Lung (tissue), 12 donors: ENCODE measurements around the gene BEAN1. TPM values are rescaled to one million over a fixed set of nuclear protein-coding genes. Genes with fewer than 3 reads are reported as not detected.

Source experiments
- ATAC-seq: fragments of 200-7000 bp; cut with Tn5 transposase; one replicate; pipeline ENCODE4 v1.9.1; 2020; ENCODE audit warnings: moderate number of reproducible peaks; ENCODE audit not compliant: insufficient read depth, low FRiP score
- DNase-seq, 3 donors: peaks; one replicate each; pipeline ENCODE4 v3.0.0-alpha.2; 2013 to 2017
- H3K27ac ChIP-seq, 2 donors: one replicate each; pipeline ENCODE4 v1.5.1; 2013; ENCODE audit warnings: mild to moderate bottlenecking in 2 of 2, moderate library complexity in 2 of 2, control low read depth in 1 of 2, inconsistent platforms in 1 of 2, low read depth in 1 of 2, low read length in 1 of 2
- H3K27me3 ChIP-seq, 3 donors: one replicate each; pipeline ENCODE4 v1.5.1; 2013; ENCODE audit warnings: low read length in 2 of 3; ENCODE audit not compliant: control insufficient read depth in 3 of 3, insufficient read depth in 3 of 3
- H3K36me3 ChIP-seq, 4 donors: one replicate each; pipeline ENCODE4 v1.5.1; 2013; ENCODE audit warnings: low read length in 4 of 4, mild to moderate bottlenecking in 1 of 4, moderate library complexity in 1 of 4; ENCODE audit not compliant: control insufficient read depth in 4 of 4, insufficient read depth in 4 of 4
- H3K4me1 ChIP-seq, 5 donors: one replicate each; pipeline ENCODE4 v1.5.1; 2013; ENCODE audit warnings: low read length in 5 of 5, mild to moderate bottlenecking in 2 of 5, moderate library complexity in 1 of 5; ENCODE audit not compliant: control insufficient read depth in 5 of 5, insufficient read depth in 5 of 5
- H3K4me3 ChIP-seq: one replicate; pipeline ENCODE4 v1.5.1; 2013; ENCODE audit warnings: mild to moderate bottlenecking, control low read depth, moderate library complexity
- H3K9ac ChIP-seq, 2 donors: one replicate each; pipeline ENCODE4 v1.5.1; 2013; ENCODE audit warnings: low read length in 2 of 2, control low read depth in 1 of 2; ENCODE audit not compliant: insufficient read depth in 1 of 2
- H3K9me3 ChIP-seq, 4 donors: one replicate each; pipeline ENCODE4 v1.5.1; 2013; ENCODE audit warnings: low read length in 3 of 4, mild to moderate bottlenecking in 1 of 4, moderate library complexity in 1 of 4; ENCODE audit not compliant: control insufficient read depth in 4 of 4, insufficient read depth in 3 of 4
- WGBS, 2 donors: extraction: QIAGEN DNeasy Blood & Tissue Kit; methylation state at CpG; one replicate each; pipeline ENCODE4 v1.1.7; 2013; 5-methylcytosine and 5-hydroxymethylcytosine counted together
- polyA plus RNA-seq, 2 donors: library from polyadenylated mRNA; stranded (reverse); fragments of 200-250 nt; gene quantifications; one replicate each; pipeline ENCODE4 v1.2.1, GENCODE V29; 2013
- total RNA-seq, 2 donors: library from RNA; depleted of rRNA in 1 of 2; stranded (reverse); fragments of >200 nt in 1 of 2; gene quantifications; one replicate each; pipeline ENCODE4 v1.2.1, GENCODE V29; 2014 to 2021
- TF ChIP-seq, protein P1 (sequence below): IDR thresholded peaks from 2 replicates; pipeline ENCODE4 v1.5.1; 2012; ENCODE audit warnings: mild to moderate bottlenecking; ENCODE audit errors: control extremely low read depth, extremely low read depth
- donor health status: control.
- donor health status: control.
- donor health status: Bipolar disorder and iron deficiency.
- donor health status: healthy.
- donor health status: DM: yes; HTN: yes; CAD: no.

Gene BEAN1
- total and polyA plus RNA-seq, 4 donors = 0.16 to 3.2 (median 0.25) TPM

DNA sequence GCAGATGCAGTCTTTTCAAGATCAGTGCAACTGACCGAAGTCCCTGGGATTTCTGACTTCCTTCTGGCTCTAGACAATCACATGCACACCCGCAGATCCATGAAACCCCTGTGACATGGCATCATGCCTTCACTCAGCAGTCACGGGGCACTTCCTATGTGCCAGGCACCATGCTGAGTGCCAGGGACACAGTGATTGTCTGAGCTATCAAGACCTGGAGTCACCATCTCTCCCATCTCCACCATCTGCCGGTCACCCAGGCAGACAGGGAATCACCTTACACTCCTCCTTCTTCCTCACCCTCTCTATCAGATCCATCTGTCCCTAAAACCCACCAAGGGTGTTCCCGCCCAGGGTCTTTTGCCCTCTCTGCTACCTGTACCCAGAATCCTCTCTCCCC lies 5.3 kb downstream of the BEAN1 start:
- H3K4me1 ChIP-seq = peaks cover 0 to 23% (median 2%) of the 10 kb centered on the region in 5 donors
- TF ChIP-seq, protein P1, sequence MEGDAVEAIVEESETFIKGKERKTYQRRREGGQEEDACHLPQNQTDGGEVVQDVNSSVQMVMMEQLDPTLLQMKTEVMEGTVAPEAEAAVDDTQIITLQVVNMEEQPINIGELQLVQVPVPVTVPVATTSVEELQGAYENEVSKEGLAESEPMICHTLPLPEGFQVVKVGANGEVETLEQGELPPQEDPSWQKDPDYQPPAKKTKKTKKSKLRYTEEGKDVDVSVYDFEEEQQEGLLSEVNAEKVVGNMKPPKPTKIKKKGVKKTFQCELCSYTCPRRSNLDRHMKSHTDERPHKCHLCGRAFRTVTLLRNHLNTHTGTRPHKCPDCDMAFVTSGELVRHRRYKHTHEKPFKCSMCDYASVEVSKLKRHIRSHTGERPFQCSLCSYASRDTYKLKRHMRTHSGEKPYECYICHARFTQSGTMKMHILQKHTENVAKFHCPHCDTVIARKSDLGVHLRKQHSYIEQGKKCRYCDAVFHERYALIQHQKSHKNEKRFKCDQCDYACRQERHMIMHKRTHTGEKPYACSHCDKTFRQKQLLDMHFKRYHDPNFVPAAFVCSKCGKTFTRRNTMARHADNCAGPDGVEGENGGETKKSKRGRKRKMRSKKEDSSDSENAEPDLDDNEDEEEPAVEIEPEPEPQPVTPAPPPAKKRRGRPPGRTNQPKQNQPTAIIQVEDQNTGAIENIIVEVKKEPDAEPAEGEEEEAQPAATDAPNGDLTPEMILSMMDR = no peak
- H3K36me3 ChIP-seq = no peaks in the 10 kb centered on the region
- H3K27ac ChIP-seq = no peak overlapping the region
- ATAC-seq (no peak), DNase-seq (no peak)
- H3K27me3 ChIP-seq = peaks cover 0 to 26% (median 3%) of the 10 kb centered on the region in 3 donors
- H3K4me3 ChIP-seq = no peak overlapping the region
- peaks cover 0 to 3% (median 0%) of the 10 kb centered on the region in 4 donors for H3K9me3 ChIP-seq
- no peak overlapping the region for H3K9ac ChIP-seq
- WGBS, 2 donors = 86 to 91% methylated on average over 5 of the region's 5 CpGs

DNA sequence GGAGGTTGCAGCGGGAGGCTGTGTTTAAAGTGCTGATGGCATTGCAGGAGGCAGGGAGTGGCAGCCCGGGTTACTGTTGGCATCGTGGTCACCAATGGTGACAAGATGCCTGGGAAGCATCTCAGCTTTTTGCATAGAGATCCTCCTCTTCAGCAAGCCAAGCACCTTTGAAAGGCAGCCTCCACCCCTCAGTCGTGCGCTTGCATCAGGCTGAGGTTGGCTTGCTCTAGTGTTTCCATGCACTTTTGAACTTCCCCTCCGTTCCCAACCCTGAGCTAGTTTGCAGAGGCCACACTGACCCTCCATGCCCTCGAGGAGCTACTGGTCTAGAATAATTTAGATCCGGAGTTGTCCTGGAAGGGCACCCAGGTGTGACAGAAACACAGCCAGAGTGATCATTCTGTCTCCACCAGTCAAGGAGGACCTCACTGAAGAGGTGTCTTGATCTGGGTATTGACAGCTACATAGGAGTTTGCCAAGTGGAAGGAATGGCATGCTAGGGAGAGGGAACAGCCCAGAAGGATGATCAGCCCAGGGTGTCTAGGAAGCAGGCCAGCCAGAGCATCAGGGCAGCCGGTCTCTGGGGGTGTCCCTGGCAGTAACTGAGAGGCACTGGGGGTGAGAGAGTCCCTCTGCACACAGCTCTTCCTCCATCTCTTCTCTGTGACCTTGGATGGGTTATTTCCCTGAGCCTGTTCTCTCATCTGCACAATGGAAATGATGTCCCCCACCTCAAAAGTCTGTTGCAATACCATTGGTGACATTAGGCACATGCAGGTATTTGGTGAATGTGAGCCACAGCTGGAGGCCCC lies 7.7 kb downstream of the BEAN1 start:
- 83% methylated on average over 9 of the region's 9 CpGs for WGBS, 2 donors
- no peaks in the 10 kb centered on the region for H3K9me3 ChIP-seq
- H3K4me1 ChIP-seq = peaks cover 0 to under 1% (median 0%) of the 10 kb centered on the region in 5 donors
- DNase-seq (no peak), ATAC-seq (no peak)
- no peak overlapping the region for H3K4me3 ChIP-seq
- peaks cover 0 to 5% (median 0%) of the 10 kb centered on the region in 3 donors for H3K27me3 ChIP-seq
- TF ChIP-seq, protein P1 = no peak
- no peaks in the 10 kb centered on the region for H3K36me3 ChIP-seq
- no peak overlapping the region for H3K9ac ChIP-seq
- H3K27ac ChIP-seq = no peak overlapping the region

DNA sequence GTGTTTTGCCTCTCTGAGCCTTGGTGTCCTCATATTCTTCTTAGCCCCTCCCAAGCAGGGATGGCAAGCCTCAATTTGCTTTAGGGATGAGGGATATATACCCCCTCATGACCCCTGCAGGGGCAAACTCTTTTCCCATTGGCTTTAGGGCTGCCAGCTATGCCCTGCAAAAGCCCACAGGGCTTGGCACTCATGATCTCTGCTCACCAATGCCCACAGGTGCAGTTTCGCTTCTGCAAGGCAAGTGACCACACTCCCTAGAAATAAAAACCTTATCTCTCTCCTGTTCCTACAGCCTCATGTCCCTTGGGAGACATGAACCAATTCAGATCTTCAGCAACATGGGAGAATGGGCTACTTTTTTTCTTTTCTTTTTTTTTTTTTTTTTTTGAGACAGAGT lies 8.8 kb downstream of the BEAN1 start:
- H3K36me3 ChIP-seq = no peaks in the 10 kb centered on the region
- H3K27me3 ChIP-seq = no peaks in the 10 kb centered on the region
- TF ChIP-seq, protein P1 = no peak
- no peaks in the 10 kb centered on the region for H3K4me1 ChIP-seq
- no peak overlapping the region for H3K4me3 ChIP-seq
- H3K9me3 ChIP-seq = no peaks in the 10 kb centered on the region
- DNase-seq = no peak
- H3K9ac ChIP-seq = no peak overlapping the region
- ATAC-seq = no peak
- WGBS, 2 donors = 83 to 90% methylated on average over 1 of the region's 1 CpG
- H3K27ac ChIP-seq = no peak overlapping the region
